Activated CD4-positive, alpha-beta T cell treated with anti-CD3 and anti-CD28 coated beads, Interleukin-2, amount 50 U/mL, for 16 hours (primary cell): ENCODE results near the gene ANGPTL8.

Experiments used
- DNase-seq: peaks from one replicate; pipeline ENCODE4 v3.0.0-alpha.2; 2020

ANGPTL8 gene, protein sequence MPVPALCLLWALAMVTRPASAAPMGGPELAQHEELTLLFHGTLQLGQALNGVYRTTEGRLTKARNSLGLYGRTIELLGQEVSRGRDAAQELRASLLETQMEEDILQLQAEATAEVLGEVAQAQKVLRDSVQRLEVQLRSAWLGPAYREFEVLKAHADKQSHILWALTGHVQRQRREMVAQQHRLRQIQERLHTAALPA

DNA sequence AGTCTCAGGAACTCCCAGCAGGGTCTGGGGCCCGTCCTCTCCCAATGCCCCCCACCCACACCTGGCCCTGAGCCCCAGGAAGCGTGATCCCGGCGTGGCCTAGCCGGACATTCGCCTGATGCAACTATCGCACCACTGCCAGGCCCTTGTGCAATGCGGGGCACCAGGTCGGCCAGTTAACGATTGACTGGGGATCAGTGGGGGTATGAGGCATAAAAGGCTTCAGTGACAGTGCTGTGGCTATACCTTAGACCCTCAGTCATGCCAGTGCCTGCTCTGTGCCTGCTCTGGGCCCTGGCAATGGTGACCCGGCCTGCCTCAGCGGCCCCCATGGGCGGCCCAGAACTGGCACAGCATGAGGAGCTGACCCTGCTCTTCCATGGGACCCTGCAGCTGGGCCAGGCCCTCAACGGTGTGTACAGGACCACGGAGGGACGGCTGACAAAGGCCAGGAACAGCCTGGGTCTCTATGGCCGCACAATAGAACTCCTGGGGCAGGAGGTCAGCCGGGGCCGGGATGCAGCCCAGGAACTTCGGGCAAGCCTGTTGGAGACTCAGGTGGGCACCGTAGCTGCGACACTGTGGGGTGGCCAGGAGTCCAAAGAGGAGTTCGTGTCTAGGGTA lies at the start of gene ANGPTL8:
TSS of gene ANGPTL8 (plus strand) at position 243 of the 624 bp plus-strand sequence. CDS start at position 262, 19 bp downstream.
- no peak for DNase-seq

DNA sequence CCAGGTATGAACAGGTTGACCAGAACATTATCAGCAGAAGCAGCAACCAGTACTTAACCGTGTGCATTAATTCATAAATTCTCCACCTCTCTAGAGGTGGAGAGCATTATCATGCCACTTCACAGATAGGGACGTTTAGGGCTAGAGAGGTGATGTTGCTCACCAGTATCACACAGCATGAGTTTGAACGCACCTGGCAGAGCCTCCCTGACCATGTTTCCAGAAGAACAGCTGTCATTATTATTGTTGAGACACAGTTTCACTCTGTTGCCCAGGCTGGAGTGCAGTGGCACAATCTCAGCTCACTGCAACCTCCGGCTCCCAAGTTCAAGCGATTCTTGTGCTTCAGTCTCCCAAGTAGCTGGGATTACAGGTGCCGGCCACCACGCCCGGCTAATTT lies 48.9 kb upstream of the ANGPTL8 start:
- no peak for DNase-seq

DNA sequence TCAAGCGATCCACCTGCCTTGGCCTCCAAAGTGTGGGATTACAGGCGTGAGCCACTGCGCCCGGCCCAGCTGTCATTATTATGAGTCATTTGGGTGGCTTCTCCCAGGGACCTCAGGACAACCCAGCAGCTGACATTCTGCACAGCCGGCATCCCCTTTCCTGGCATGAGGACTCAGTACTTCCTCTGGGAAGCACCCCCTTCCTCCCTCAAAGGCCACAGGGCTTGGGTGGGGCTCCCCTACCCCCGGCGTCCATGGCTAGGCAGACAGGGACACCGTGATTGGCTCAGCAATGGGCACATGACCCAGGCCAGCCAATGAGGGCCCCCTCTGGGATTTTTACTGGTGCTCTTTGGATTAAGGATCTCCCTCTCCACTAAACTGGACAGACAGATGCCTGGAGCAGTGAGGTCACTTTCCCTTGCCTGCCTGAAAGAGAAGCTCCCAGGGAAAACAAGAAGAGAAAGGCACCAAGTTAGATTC lies 48.1 kb upstream of the ANGPTL8 start:
- DNase-seq = no peak

DNA sequence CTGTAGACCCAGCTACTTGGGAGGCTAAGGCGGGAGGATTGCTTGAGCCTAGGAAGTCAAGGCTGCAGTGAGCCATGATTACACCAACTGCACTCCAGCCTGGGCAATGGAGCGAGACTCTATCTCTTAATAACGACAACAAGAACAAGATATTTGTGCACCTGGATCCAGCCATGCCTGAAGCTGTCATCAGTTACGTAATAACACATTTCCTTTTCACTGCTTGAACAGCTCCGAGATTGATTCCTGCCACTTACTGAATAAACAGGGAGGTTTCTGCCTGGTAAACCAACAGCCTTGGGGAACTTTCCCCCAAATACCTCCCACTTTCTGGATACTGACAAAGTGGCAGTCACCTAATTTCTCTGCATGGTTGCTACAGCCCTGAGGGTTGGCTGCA lies 47.5 kb upstream of the ANGPTL8 start:
- no peak for DNase-seq

DNA sequence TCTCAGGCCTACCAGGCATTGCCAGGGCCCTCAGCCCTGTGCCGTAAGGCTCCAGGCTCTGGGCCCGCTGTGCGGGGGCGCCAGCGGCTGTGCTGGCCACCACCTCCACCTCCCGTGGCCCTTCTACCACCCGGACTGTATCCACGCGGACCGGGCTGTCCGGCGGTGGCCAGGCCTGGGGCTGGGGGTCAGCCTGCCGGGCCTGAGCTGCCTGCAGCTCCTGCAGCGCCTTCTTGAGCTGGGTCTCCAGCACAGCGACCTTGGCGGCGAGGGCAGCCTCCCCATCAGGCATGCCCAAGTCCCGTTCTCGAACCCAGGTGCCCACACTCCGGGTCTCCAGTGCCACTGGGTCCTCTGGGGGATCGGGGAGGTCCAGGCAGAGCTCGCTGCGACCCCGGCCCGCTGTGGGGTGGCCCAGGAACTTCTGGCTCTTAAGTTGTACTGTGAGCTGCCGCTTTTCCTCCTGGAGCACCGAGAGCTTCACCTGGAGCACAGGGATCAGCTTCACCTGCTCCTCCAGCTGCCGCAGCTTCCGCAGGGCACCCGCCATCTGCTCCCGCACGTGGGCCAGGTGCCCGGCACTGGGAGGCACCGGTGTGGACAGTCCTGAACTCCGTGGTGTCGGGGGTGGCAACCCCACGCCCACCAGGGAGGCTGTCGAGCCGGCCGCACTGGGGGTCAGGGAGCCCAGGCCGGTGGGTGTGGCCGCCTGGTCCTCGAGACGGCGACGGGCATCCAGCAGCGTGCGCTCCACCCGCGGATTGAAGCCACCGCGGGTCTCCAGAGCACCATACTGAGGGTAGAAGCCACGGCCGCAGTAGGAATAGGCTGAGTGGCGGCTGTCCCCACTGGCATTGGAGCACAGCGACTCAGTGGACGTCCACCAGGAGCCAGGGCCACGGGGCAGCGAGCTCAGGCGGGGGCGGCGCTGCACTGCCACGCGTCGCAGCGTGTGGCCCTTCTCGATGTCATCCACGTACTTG lies 46.2 kb upstream of the ANGPTL8 start:
- no peak for DNase-seq

DNA sequence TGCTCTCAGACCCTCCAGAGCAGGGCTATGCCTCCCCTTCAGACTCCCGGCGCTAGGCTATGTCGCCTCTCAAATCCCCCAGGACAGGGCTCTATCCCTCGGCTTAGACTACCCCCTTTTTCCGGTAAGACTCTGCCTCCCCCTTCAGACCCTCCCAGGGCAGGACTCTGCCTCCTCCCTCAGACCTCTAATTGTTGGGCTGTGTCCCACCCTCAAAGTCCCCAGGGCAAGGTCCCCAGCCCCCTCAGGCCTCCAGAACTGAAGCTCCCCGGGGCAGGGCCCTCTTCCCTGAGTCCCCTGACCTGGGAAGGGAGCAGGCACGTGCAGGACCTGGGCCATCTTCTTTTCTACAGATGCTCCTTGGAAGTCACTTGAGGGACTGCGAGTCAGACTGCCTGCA lies 45.2 kb upstream of the ANGPTL8 start:
- no peak for DNase-seq

DNA sequence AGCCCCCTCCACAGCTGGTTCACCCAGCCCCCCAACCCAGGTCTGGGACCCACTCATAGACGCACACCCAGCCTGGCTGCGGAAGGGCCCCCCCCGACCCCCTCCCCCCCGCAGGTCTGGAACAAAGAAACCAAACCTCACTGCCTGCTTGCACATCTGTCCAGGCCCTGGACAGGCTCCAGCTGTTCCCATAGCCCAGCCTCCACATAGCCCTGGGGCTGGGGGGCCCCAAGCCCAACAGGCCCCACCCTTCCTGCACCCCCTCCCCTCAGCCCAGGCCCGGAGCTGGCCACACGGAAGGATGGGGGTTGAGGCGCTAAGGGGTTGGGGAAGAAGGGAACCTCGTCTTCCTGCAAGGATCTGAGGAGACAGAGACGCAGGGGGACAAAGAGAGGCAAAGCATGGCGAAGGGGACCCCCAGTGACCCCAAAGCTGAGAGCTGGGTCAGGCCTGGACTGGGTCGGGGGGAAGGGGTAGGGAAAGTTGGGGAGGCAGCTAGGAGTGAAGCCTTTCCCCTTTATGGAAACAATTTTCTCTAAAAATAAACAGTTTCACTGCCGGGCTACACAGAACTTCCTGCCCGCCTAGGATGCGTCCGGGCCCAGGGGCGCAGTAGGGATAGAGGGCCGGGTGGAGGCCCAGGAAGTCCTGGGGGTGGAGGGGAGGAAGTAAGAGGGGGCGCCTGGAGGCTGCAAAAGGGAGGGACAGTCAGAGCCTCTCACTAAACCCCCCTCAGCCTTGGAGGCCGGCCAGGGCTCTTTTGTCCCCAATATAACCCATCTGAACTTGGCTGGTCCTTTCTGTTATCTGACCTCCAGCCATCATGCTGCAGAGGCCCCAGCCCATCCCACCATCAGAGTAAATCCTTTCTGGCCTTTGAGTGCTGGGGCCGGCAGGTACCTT lies 44.5 kb upstream of the ANGPTL8 start:
- no peak for DNase-seq

DNA sequence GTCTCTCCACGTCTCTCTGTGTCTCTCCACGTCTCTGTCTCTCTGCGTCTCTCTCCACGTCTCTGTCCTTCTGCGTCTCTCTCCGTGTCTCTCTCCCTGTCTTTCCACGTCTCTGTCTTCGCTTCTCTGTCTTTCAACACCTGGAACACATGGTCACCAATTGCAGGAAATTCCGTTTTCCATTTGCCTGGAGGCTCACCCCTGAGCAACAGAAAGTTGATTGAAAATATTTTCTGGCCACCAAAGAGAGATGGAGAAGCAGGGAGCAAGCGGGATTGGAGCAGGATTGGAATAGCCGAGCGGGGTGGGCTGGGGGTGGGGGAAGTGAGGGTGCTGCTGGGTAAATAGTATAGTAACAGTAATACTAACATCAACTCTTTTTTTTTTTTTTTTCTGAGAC lies 43.7 kb upstream of the ANGPTL8 start:
- DNase-seq = no peak

DNA sequence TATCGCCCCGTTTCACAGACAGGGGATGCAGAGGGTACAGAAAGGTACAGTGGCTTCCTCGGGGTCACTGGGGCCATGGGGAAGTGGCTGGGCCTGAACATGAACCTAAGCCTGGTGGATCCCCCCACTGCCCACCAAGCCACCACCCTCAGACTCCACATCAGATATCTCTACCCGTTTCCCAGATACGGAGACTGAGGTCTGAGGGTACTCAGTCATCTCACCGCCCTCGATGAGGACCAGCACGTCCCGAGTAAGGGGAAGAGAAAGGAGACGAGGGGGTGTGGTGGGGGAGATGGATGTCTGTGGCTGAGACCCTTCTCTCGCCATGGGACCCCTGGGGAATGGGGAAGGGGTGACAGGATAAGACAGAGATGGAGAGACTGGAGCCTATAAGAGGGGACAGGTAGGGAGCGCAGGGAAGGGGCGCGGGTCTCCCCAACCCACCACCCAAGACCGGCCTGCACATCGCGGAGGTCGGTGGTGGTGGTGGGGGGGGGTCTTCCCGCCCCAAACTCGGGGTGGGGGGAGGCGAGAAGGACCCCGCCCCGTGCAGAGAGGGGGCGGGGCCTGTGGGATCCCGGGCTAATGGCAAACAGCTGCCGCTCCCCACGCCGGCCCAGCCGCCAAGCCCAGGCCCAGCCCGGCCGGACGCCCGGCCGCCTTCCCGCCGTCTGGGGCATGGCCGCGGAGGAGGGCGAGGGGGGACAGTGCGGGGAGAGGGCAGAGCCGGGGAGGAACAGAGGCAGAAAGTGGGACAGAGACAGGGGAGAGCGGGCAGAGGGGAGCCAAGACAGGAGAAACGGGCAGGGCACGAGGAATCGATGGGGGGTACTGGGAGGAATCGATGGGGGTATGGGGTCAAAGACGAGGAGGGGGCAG lies 42.8 kb upstream of the ANGPTL8 start:
- DNase-seq = no peak

DNA sequence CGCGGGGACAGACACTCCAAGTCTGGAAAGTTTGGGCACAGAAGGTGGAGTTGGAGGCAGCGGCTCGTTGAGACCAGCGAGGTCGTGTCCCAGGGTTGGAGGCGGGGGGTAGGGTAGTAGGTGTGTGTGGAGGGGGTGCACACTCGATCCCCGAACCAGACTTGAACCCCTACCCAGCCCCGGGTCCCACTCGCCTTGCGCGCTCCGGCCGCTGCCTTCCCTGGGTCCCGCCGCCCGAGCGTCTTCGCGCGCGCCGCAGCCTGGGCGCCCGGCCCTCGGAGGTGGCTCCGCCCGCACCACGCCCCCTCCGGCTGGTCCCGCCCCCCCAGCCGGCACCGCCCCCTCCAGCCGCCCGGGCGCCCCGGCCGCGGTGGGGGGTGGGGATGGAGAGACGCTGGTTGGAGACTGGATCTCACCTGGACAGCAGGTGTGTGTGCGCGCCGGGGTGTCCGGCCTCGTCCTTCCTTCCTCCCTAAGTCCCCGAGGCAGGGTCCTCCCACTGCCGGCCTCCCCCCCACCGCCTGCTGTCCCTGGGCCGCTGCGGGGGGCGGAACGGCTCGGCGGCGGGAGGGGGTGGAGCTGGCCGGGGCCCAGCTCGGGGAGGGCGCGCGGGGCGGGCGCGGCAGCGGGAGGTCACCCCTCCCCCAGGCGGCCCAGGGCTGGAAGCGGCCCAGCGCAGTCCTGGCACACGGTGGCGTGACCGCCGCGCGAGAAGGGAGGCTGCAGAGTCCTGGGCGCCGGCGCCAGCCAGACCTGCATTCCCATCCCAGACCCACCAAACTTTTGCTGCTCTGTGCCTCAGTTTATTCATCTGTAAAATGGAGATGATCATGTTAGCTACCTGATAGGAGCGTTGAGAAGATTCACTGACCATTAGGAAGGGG lies 41.9 kb upstream of the ANGPTL8 start, which contains the start of gene KANK2:
TSS of gene KANK2 (minus strand) at position 255 of the 884 bp plus-strand sequence. CDS start 3,034 bp downstream, outside the sequence.
- DNase-seq = peak; percentile 75

DNA sequence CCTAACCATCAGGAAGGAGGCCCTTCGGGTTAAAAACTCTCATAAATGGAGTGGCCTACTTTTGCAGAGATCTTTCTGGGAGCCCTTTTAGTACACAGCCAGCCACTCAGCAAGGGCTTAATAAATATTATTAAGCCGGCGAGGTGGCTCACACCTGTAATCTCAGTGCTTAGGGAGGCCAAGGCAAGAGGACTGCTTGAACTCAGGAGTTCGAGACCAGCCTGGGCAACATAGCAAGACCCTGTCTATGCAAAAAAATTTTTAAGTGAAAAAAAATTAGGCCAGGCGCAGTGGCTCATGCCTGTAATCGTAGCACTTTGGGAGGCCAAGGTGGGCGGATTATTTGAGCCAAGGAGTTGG lies 41.3 kb upstream of the ANGPTL8 start:
- DNase-seq = no peak

DNA sequence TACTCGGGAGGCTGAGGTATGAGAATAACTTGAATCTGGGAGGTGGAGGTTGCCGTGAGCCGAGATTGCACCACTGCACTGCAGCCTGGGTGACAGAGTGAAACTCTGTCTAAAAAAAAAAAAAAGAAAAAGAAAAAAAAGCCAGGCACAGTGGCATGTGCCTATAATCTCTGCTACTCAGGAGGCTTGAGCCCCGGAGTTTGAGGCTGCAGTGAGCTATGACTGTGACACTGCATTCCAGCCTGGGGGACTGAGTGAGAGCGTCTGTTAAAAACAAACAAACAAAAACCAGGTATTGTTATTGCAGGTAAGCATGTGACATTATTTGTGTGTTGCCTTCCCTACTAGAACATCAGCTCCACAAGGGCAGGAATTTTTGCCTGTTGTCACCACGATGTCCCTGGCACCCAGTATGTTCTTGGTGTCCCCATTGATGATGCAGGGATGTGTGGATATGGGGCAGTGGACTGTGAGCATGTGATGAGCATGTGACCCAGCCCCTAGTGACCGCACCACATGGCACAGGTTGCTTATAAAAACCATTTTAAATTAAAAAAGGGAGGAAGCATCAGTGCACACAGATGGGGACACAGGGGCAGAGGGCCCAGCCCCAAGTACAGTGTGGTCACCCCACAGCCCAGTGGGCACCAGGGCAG lies 40.5 kb upstream of the ANGPTL8 start:
- no peak for DNase-seq

DNA sequence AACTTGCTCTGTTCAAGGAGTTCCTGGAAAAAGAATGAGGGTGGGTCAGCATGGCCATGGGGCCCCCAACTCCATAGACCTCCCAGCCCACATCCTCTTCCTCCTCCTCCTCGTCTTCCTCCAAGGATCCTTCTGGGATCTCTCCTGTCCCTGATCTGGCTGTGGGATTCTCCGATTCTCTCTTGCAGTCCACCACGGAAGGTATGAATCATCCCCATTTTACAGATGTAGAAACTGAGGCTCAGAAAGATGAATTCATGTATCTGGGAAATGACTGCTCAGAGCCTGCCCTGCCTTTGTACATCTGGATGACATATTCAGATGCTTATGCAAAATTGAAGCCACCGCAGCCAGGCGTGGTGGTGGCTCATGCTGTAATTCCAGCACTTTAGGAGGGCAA lies 39.9 kb upstream of the ANGPTL8 start:
- no peak for DNase-seq

DNA sequence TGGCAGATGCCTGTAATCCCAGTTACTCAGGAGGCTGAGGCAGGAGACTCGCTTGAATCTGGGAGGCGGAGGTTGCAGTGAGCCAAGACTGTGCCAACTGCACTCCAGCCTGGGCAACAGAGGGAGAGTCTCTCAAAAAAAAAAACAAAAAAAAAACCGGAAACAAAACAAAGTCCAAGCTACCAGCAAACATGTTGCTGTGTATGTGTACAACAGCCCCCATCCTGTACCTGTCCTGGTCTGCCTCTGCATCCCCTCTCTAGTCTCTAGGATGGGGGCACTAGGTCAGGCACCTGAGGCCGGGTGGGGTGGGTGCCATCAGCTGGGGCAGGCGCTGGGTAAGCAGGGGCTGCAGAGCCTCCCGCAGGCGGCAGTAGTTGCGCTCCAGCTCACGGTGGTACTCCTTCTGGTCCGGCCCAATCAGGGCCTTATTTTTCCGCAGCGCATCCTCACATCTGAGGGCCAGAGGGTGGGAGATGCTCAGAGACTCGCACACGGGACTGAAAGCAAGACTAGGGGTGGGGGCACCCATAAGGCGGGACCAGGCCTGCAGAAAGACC lies 39.3 kb upstream of the ANGPTL8 start:
- DNase-seq = no peak

DNA sequence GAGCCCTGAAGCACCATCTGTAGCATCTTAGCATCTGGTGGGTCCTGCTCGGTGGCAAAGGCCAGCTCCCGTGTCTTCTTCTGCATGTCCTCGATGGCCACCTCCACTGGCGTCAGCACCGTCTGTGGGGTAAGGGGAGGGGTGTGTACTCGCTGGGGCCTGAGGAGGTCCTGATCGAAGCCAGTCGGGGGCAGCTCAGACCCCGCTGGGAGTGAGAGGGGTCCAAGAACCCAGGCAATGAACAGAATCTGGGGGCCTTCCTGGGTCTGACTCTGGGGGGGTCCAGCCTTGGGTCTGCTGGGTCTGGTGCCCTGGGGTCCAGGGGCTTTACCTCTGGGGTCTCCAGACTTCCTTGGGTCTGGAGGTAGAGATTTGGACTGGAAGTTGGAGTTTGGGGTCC lies 38.5 kb upstream of the ANGPTL8 start:
- DNase-seq = no peak

DNA sequence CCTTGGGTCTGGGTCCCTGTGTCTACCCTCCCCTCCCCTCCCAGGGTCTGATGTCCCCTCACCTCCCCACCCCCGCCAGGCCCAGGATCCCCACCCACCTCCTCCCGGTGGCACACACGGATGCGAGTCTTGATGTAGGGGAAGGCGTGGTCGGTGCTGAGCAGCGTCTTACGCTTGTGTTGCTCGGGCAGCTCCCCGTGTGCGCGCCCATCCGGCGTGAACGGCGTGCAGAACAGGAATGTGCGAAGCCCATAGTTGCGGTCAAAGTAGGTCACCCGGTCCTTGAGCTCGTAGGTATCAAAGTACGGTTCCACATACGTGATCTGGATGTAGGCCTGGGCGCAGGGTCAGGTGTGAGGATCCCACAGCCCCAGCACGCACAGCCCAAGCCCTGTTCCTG lies 37.6 kb upstream of the ANGPTL8 start:
- no peak for DNase-seq

DNA sequence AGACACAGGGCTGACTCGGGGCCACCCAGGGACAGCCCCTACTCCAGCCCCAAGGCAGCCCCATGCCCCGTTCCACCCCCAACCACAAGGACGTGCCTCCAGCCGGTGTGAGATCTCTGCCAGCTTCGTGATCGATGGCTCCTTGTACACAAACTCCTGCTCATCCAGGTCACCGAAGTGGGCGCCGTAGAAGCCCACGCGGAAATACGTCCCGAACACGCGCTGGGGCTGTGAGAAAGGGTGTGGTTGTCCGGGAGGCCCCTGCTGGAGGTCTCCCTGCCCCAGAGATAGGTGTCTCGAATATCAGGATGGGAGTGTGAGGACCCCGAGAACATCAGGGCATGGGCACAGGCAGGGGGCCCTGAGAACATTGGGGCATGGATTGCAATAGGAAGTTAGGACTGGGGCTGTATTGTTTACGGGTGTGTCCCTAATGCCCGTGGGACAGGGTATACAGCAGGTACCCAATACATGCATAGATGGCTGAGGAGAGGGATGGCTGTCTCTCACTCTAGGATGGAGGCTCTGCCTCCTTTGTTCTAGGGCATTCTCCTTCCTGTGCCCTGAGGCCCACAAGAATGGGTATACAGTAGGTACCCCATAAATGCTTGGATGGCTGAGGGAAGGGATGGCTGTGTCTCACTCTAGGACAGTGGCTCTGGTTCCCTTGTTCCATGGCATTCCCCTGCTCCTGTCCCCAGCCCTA lies 36.8 kb upstream of the ANGPTL8 start:
- DNase-seq = no peak

DNA sequence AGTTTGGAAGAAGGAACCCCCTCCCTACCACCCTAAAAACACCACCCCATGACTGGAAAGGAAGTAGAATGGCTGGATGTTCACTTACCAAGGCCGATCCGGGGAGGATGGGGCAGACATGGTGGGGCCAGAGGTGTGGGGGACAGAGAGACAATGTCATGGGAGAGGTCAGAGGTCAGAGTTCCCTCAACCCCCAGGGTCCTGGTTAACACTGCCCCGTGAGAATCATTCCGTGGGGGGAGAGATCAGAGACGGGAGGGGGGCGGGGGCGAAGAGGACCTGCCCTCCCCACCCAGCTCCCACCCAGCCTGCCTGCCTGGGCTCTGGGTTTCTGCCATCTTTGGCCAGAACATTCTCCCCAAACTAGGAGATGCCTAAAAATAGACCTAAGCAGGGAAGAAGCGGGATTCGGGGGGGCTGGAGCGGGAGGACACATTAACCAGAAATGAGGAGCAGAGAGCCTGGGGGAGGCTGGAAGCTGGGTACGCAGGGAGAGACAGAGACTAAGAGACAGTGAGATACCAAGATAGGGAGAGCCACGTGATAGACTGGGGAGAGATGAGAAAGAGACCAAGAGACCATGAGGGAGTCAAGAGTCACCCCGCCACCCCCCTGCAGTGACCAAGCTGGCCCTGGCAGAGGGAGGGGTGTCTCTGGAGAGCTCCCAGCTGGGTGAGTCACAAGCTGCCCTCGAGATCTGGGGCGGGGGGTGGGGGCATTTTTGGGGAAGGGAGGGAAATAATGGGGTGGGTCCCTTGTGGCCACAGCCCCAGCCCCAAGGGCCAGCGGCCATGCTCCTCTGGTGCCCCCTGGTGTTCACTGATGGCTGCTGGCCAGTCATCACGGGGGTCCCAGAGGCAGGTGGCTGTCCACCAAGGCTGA lies 36.0 kb upstream of the ANGPTL8 start:
- DNase-seq = peak; percentile 15
